ENCODE measurements around the gene EPHB6.
A peak's percentile ranks its signal among the peaks of the same experiment; 100 is the strongest.

EPHB6 gene

DNA sequence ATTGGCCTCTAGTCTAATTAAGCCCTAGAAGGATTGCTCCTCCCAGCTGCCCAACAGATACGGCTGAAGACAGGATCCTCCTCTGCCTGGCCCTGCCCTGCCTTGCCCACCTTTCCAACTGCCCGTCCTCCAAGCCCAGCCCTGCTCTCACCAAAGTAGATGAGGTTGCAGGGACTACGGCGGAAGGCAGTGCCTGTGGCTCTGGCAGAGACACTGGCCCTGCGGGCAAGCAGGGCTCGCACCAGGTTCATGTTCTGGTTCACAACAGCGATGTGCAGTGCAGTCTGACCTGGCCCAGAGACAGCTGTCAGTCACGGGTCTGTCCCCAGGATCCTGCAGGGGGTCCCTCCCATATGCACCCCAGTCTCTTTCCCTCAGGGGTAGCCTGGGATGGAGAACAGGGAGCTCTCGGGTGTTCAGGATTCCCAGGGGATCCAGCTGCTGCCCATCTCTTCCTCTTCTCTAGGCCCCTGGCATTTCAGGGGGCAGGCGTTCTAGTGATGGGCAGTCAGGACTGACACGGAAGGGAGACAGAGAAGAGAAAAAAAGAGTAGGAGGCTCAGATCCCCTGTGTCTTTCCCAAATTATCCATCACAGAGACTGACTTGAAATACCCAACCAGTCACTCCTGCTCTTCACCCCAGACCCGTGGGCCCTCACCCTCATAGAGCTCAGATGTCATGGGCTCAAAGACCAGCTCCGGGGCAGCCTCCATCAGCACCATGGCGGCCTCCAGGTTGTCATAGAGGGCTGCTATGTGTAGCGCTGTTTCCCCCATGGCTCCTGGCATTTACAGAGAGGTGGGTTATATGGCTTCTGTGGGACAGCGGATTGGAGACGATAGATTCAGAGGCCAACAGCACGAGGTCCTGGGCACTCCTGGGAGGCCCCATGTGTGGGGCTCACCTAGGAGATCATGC is 22.4 kb downstream of the EPHB6 start:
- DNase-seq: no peak

DNA sequence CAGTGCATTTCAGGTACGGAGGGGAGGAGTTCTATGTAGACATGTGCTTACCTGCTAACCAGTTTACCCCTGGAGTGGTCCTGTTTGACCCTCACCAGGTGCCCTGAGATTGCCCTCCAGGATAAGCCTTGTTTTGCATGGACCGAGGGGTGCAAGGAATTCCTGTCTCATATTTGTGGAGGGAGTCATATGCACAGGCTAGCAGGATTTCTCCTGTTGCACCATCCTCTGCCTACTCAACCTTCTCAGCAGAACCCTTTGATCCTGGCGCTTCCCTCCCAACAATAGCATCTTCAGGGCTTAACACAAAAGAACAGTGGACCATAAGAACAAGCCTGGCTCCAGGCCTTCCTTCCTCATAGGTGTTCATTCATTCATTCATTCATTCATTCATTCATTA is 23.4 kb downstream of the EPHB6 start:
- no peak for DNase-seq

DNA sequence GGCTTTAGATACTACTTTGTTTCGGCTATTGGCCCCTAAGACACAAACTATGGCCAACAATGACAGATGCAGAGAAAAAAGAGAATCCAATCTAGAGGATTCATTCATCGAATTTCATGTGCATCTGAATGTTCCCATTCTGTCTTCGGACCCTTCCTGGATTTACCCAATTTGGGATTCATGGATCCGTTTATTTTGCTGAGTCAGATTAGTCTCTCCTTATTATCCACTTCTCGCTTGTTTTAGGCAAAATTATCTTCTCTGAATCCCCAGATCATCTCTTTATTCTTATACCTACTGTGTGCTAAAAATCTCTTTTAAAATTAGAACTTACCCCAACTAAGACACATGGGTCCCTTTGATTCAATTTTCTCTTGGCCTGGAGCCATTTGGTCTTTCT is 24.2 kb downstream of the EPHB6 start:
- no peak for DNase-seq

DNA sequence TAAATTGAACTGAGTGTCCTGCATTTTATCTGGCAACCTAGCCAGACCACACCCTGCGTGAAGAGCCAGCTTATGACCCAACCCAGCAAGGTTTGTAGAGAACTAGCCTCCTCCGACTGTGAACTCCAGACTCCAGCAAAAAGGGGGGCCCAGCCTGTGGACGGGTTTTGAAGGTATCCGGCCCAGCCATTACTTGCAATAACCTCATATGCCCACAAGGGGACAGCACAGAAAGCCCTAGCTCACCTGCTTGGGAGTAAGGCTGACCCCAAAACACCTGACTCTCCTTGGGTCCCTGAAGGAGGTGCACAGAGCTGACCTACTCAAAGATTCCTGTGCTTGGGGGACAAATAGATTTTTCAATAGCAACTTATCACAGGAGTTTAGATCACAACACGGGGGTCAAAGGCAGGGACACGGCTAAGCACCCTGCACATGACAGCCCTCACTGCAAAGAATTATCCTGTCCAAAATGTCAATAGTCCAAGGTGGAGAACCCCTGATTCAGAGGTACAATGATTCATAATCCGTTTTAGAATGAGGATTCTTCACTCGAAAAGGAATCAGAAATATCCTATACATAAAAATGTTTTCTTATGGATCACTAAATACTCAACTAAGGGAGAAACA is 26.1 kb downstream of the EPHB6 start:
- peak in 1 of 58 donors; percentile 21 for DNase-seq

DNA sequence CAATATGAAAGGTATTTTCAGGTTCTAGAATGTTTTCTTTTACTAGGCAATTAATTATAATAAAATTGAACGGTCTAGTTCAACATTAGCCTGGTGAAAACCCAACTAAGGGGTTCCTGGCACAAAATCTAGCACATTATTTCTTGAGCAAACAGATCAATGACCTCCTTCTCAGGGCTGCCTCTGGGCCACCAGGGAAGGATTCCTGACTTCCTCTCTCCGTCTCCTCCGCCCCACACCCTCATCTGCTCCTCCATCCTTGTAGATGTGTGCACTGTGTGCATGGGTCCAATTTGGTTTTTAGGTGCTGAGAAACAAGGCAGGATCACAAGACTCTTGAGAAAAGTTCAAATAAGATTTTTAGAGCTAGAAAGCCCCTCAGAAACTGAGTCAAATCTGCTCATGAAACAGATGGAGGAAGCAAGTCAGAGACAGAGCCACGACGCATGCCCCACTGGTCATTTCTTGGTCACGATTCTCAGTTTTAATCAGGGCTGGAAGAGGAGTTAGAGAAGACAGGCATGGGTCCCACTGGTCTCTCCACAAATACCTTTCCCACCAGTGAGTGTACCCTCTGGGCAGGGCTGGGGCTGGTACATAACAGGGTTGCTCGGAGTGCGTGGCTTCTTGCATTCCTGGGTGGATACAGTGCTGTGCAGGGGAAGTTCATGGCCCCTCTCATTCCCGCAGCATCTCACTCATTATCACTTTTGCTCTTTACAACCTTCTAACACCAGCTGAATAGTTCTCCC is 26.9 kb downstream of the EPHB6 start:
- DNase-seq: no peak

DNA sequence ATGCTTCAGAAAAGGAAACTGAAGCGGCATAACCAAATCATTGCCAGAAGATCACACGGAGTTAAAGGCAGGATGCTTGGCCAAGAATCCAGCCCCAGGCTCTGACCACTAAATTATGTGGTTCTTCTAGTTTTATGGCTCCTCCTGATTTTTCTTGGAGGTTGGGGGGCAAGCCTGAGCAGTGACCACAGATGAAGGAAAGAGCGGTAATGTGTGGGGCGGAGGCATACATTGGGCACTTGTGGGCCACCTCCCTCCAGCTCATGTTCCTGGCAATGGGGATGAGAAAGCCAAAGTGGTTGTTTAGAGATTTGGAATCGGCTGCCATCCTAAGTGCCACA is 27.4 kb downstream of the EPHB6 start:
- no peak for DNase-seq

DNA sequence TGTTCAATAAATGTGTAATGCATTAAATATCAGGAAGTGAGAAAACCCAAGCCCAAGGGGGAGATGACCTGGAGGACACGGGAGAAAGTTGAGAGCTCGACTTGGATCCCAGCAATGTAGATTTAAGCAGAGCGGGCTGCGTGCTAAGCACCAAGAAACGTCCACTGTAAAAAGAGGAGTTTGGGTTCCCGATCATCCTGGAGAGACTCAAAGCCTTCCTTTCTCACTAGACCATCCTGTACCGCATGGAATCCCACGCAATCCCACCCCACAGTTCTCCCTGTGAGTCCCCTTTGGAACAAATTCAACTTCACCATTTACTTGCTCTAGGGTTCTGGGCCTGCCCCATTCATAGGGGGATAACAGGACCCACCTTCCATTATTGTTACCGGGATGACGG is 28.3 kb downstream of the EPHB6 start:
- DNase-seq: no peak

DNA sequence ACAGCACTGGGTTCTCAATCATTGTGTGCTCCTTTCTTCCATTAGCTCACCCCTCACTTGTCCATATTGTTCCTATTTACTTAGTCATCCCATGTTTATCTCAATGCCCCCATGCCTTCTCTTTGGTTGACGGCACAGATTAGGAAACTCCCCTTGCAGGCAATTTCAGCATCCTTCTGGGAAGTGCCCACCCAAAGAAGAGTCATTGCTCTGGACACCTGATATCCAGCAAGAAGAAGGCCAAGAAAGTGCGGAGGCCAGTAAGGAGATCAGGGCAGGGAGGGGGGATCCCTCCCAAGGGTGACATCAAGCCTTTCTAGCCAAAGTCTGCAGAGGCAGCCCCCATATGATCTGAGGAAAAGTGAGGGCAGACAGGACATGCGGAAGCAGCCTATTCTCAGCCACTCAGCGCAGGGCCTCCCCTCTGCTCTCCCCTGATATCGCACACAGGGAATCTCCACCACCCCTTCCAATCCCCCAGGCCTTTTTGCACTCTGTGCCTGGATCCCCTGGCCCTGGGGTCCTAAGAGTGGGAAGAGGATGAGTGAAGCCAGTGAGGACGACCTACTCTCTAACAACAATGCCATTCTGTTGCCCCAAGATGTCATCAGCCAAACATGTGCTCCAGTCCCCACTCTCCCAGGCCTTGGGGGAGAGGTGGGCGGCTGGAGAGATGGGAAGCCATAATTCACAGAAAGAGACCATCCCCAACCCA is 28.9 kb downstream of the EPHB6 start:
- no peak for DNase-seq

DNA sequence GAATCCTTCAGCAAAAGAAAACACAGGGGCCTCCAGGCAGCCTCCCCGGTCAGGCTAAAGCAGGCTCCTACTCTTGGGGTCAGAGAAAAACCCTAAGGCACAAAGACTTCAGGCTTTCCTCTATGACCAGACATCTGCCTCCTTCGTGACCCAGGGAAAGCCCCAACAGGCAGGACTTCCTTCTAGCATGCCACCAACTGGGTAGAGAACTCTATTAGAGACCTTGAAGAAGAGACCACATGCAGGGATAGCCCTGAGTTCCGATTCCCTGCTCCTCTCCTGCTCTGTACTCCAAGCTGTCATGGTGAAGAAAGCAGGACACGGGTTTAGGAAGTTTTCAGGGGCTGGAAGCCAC is 29.4 kb downstream of the EPHB6 start:
- DNase-seq: no peak

DNA sequence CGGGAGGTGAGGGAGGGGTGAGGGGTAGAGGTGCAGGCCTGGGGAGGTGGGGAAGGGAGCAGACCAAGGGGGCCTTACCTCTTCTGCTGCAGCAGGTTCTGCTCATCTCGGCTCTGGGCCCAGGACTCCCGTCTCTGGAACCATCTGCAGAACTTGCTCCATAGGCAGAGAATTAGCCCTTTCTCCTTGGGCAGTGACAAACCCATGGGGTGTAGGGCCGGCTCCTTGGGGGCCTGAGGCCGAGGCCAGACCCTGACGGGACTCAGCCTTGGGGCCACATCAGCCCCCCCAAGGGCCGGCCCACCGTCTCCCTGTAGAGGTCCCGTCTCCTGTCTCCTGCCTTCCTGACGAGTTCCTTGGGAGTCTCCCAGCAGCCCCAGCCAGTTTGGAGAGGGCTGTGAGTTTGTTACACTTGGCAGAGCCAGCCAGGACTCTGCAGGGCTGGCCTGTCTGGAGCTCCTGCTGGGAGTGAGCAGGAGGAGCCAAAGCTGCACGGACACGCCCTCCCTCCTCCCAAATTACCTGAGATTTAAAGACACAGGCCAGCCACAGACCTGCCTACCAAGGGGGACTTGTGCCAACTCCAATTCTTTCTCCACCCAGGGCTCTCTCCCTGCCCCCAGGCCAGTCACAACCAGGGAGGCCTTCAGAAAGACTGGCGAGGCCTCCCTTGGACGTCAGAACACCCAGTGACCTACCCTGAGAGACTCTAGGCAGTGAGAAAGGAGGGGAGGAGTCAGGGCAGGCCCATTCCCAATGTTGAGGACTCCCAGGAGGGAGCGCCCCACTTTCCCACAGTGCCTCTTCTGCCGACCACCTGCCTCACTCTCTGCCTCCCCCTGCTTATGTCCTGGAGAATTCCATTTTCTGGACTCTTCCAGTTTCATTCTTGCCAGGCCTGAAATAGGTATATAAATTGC is 30.7 kb downstream of the EPHB6 start, which contains the start of gene TRPV6:
TSS of gene TRPV6 (minus strand) at position 435 of the 920 bp plus-strand sequence.
- DNase-seq: no peak

DNA sequence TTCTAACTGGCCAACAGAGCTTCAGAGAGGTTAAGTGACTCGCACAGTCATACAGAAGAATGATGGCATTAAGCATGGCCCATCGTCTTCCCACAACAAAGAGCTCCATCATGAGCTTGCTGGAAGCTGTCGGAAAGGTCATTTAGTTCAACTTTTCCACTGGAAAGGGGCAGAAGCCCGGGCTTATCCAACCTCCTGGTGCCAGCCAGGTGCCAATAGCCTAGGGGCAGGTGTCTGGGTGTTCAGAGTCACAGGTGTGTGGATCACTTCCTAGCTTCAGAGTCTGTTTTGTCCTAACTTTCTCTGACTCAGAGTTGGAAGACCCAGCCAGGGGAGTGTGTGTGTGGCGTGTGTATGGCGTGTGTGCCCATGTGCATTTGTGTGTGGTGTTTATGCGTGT is 32.0 kb downstream of the EPHB6 start:
- DNase-seq: no peak

DNA sequence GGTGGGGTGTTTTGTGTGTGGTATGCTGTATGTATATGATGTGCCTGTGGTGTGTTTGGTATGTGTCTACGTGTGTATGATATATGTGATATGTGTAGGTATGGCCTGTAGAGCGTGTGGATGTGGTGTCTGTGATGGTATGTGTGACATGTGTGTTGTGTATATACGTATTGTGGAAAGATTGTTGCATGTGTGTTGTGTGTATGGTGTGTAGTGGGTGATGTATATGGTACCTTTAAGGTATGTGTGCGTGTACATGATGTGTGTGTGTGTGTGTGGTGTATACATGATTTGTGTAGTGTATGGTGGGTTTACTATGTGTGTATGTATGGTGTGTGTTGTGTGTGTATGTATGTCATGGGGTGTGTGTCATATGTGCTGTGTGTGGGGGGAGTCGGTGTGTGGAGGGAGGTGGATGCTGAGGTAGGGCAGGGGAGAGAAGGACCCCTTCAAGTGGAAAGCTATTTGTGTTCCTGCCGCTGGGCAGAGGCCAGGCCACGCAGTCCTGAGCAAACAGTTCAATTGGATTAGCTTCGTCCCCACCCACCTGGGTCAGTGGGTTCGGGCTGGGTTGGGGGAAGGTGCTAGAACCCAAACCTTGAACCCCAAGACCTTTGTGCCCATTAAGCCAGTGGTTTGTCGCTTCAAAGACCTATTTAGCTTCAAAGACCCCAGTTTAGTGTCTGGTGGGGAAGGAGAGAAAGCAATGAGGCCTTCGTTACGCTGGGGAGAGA is 32.6 kb downstream of the EPHB6 start:
- no peak for DNase-seq

DNA sequence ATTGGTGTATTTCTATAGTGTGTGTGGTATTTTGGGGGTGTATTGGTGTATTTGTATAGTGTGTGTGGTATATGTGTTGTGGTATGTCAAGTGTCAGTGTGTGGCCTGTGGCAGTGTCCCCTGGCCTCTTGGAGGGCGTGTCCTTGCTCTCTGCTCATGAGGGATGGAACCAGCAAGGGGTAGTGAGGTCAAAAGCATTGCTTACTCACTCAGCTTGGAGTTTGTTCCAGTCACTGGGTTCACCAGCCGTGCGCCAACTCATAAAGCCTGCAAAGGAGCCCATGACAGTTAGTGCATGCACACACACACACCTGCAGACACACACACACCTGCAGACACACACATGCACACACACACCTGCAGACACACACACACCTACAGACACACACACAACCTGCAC is 34.9 kb downstream of the EPHB6 start:
- DNase-seq: no peak

DNA sequence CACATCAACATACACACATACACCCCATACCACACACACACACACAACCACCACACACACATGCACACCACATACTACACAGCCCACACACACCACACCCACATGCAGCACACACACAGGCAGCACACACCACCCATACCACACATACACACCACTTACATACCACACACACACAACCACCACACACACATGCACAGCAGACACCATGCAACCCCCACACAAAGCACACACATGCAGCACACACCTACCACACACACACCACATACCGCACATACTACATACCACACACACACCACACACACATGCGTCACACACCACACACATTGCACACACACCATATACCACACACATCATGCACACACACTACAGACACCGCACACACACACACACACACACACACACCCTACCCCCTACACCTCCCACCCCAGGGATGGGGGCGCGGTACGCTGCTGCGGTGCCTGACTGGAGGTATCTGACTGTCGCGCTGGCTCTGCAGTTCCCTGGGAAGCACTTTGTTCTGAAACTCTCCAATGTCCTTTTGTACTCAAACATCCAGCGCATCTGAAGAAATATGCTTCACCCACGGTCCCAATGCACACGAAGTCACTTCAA is 36.1 kb downstream of the EPHB6 start:
- no peak for DNase-seq

DNA sequence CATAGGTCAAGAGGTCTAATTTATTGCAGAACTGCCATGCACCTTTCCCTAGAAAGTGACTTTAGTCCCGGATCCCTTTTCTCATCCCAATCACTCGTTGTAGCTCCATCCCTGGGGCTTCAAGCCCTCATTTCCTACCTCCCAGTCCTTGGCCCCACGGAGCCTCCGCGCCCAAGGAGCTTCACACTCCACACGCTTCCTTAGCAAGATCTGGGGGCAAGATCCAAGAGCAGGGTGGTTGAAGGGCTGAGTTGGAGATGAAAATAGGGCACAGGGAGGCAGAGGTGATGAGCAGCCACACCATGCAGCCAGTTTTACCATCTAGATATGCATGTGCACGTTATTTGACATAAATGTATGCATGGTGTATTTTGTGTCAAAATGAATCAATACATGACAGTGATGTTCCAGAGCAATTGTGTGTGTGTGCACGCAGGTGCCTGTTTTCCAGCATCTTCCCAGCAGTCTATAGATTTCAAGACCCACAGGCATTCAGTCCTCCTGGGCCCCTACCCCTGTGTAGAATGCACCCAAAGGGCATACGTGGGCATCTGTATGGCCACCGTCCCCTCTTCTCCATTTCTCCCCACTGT is 36.7 kb downstream of the EPHB6 start:
- DNase-seq: no peak

DNA sequence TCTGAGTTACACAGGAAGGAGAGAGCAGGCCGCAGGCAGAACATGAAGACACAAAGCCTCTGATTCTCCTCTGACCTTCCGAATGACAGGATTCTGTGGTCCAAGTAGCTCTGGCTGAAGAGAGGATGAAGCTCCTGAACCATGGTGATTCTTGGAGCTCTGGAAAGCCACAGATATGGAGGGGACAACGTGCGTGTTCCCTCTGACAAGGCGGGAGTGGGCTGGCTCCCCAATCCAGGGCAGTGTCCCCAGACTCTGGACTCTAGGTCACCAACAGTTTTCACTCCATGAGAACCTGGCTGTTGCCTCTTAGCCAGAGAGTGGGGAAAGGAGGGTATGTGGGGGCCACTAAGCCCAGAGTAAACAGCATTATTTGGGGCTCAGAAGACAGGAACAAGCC is 38.1 kb downstream of the EPHB6 start:
- DNase-seq: no peak

DNA sequence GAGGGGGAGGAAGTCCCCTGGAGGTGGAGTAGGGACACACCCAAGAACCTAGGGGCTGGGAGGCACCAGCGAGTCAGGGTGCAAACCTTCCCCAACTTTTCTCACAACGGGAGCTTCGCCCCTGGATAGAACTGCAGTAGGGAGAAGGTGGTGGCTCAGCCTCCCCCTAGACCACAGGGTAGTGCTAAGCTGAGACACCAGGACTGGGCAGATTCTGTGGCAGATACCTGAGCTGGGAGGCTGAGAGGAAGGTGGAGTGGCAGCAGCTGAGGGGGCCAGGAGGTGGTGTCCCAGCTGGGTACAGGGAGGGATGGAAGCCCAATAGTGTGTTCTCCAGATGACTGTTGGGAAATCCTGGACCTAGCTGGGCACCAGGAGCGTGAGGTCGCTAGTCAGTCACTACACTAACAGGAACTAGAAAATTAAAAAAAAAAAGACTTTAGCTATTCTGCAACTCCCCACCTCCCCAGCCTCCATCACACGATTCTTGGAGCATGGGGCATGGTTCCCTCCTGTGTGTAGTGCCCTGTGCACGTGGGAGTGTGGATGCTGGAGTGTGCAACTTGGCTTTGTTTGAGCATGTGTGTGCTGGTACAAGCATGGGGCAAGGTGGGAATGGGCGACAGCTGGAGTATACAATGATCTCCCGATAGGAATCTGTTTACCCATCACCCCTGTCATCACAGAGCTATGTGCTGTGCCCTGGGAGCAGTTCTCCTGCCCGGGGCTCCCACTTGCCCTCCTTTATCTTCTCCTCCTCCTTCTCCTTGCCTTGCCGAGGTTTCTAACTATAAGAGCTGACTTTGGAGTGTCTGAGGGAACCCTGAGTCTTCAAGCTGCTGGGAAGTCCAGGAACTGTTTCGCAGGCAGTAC is 39.5 kb downstream of the EPHB6 start:
- DNase-seq: no peak
